Measurements from ENCODE around the gene GANC.
"Not testable (repeated sequence)": the region's sequence is repeated elsewhere in the genome, so short reads cannot be mapped to it uniquely, and the experiment has no call there.

Gene GANC

GRCh38 chr15:42313463-42313862 lies 40.5 kb downstream of the GANC start:
- DNase-seq (ENCODE audit: low spot score): no peak
- no peak for TF ChIP-seq CTCF (IDR thresholded peaks at IDR 0.05; ENCODE audit: extremely low read depth, missing control alignments)

DNA sequence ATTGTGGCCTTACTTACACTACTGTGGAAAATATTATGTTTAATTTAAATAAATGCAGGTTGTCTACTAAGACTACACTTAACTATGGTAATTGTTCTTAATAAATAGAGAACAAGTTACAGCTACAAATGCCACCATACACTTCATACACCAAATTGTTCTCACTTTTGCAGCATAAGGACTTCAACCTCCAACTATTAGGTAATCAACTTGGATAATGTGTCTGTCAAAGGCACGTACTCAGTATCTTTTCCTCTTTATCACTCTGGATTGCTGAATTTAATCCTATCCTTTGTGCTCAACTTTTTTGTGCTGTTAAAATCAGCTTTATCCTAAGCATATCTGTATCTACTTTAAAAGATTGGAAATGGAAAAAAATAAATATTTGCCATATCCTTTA lies 41.8 kb downstream of the GANC start:
- DNase-seq (ENCODE audit: low spot score): no peak
- no peak for TF ChIP-seq CTCF (IDR thresholded peaks at IDR 0.05; ENCODE audit: extremely low read depth, missing control alignments)

- DNase-seq (ENCODE audit: low spot score): no peak
- TF ChIP-seq CTCF (IDR thresholded peaks at IDR 0.05; ENCODE audit: extremely low read depth, missing control alignments): no peak
These were observed 42.5 kb downstream of the GANC start for GRCh38 chr15:42315521-42315920.

DNA sequence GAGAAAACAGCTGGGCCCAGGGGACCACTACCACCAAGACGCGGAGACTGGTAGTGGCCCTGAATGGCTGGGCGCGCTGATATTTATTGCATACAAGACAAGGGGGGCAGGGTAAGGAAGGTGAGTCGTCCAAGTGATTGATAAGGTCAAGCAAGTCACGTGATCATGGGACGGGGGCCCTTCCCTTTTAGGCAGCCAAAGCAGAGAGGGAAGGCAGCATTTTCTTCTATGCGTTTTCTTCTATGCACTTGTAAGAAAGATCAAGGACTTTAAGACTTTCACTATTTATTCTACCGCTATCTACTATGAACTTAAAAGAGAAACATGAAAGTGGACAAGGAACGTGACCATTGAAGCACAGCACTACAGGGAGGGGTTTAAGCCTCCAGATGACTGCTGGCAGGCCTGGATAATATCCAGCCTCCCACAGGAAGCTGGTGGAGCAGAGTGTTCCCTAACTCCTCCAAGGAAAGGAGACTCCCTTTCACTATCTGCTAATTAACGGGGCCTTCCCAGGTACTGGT lies 43.3 kb downstream of the GANC start:
- DNase-seq (ENCODE audit: low spot score): not testable (repeated sequence)

DNA sequence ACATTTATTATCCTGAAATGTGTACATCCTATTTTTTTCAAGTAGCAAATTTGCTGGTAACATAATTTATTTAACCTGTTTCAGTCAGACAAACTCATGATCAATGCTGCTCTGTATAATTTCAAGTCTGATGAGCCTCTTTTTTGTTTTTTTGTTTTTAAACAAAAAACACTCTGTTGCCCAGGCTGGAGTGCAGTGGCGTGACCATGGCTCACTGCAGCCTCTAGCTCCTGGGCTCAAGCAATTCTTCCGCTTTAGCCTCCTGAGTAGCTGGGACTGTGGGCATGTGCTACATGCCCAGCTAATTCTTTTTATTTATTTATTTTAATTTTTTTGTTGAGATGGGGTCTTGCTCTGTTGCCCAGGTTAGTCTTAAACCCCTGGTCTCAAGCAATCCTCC lies 46.2 kb downstream of the GANC start:
- no peak for TF ChIP-seq CTCF (IDR thresholded peaks at IDR 0.05; ENCODE audit: extremely low read depth, missing control alignments)
- DNase-seq (ENCODE audit: low spot score): no peak

DNA sequence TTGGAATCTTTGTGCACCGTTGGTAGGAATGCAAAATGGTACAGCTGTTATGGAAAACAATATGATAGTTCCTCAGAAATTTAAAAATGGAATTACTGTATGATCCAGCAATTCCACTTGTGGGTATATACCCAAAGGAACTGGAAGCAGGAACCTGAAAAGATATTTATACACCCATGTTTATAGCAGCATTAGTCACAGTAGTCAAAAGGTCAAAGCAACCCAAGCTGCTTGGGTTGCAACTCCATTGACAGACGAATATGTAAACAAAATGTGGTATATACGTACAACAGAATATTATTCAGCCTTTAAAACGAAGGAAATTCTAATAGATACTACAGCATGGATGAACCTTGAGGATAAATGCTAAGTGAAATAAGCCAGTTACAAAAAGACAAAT lies 51.3 kb downstream of the GANC start:
- no peak for DNase-seq (ENCODE audit: low spot score)
- no peak for TF ChIP-seq CTCF (IDR thresholded peaks at IDR 0.05; ENCODE audit: extremely low read depth, missing control alignments)

DNA sequence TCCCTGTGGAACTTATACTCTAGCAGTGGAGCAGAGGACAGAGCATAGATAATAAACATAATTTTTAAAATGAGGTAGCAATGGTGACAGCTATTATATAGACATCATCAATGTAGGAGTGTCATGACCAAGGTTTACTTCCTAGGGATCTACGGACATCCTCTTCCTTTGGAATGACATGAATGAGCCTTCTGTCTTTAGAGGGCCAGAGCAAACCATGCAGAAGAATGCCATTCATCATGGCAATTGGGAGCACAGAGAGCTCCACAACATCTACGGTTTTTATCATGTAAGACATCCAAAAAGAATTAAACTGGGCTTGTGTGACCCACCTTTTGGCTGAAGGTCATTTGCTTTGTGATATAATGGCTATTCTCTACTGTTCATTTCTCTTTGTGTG lies 56.2 kb downstream of the GANC start:
- no peak for TF ChIP-seq CTCF (IDR thresholded peaks at IDR 0.05; ENCODE audit: extremely low read depth, missing control alignments)
- no peak for DNase-seq (ENCODE audit: low spot score)

DNA sequence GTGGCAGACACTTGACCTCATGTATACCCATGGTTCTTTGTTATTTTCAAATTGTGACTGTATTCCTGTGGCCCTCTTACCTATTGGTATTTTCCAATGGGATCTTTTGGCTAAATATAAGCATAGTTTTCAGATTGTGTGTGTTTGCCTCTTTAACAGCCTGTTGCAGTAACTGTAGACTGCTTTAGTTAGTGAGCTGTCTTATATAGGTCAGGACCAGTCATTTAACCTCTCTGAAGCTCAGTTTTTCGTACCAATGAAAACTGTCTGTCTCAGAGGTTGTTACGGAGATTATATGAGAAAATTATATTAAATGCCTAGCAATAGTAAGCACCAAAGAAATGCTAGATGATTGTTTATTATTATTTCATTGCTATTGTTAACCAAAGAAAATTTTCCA lies 57.0 kb downstream of the GANC start:
- no peak for DNase-seq (ENCODE audit: low spot score)
- TF ChIP-seq CTCF (IDR thresholded peaks at IDR 0.05; ENCODE audit: extremely low read depth, missing control alignments): no peak
